ENCODE measurements around the gene ZNF586. TPM values are rescaled to one million over a fixed set of nuclear protein-coding genes. Genes with fewer than 3 reads are reported as not detected.
"Not testable (repeated sequence)": the region's sequence is repeated elsewhere in the genome, so short reads cannot be mapped to it uniquely, and the experiment has no call there.

The ZNF586 gene
- total and polyA plus RNA-seq, 4 donors = 2.3 to 11.8 (median 6.7) TPM

GRCh38 chr19:57810410-57811295 is 41.2 kb downstream of the ZNF586 start:
- H3K36me3 ChIP-seq (ENCODE audit: control insufficient read depth in 4 of 4, insufficient read depth in 3 of 4, low read depth in 1 of 4, low read length in 3 of 4) = peaks cover 0 to 24% (median 17%) of the 10 kb centered on the region in 4 donors
- H3K27me3 ChIP-seq (ENCODE audit: control insufficient read depth in 4 of 4, insufficient read depth in 4 of 4, low read length in 3 of 4); H3K9me3 ChIP-seq (ENCODE audit: control insufficient read depth in 4 of 4, low read length in 3 of 4); H3K9ac ChIP-seq (ENCODE audit: low read depth in 1 of 2, low read length in 2 of 2); DNase-seq (ENCODE audit: low spot score); H3K4me3 ChIP-seq (ENCODE audit: low read depth in 1 of 3, low read length in 3 of 3): not testable (repeated sequence)
- TF ChIP-seq FOXA2 (IDR thresholded peaks at IDR 0.05) (peak; percentile 65), HNF4A (conservative IDR thresholded peaks at IDR 0.05) (peak; percentile 39 to 58), MAX (IDR thresholded peaks at IDR 0.05) (peak; percentile 25), YY1 (IDR thresholded peaks at IDR 0.05) (peak; percentile 37), RXRA (IDR thresholded peaks at IDR 0.05) (peak in 1 of 2 donors; percentile 39), FOXA1 (IDR thresholded peaks at IDR 0.05) (peak; percentile 71), GABPA (IDR thresholded peaks at IDR 0.05 in 1 of 2, conservative IDR thresholded peaks at IDR 0.05 in 1 of 2) (peak in 1 of 2 donors; percentile 13)
- H3K4me1 ChIP-seq (ENCODE audit: control insufficient read depth in 4 of 4, insufficient read depth in 4 of 4, low read length in 3 of 4) = peaks cover 2 to 29% (median 8%) of the 10 kb centered on the region in 4 donors
- H3K27ac ChIP-seq (ENCODE audit: low read depth in 1 of 2, low read length in 2 of 2) = peak overlapping the region in 1 of 2 donors; percentile 9
- 54% methylated on average over 17 of the region's 17 CpGs for WGBS

GRCh38 chr19:57812226-57812625 is 42.8 kb downstream of the ZNF586 start:
- H3K4me1 ChIP-seq (ENCODE audit: control insufficient read depth in 4 of 4, insufficient read depth in 4 of 4, low read length in 3 of 4) = peaks cover 2 to 27% (median 8%) of the 10 kb centered on the region in 4 donors
- no peaks in the 10 kb centered on the region for H3K27me3 ChIP-seq (ENCODE audit: control insufficient read depth in 4 of 4, insufficient read depth in 4 of 4, low read length in 3 of 4)
- no peak for TF ChIP-seq FOXA2 (IDR thresholded peaks at IDR 0.05)
- no peak for TF ChIP-seq HNF4A (conservative IDR thresholded peaks at IDR 0.05)
- no peak for TF ChIP-seq NR2F2 (IDR thresholded peaks at IDR 0.05)
- no peak for TF ChIP-seq GABPA (IDR thresholded peaks at IDR 0.05 in 1 of 2, conservative IDR thresholded peaks at IDR 0.05 in 1 of 2)
- no peak for TF ChIP-seq TAF1 (conservative IDR thresholded peaks at IDR 0.05)
- TF ChIP-seq MAX (IDR thresholded peaks at IDR 0.05) = no peak
- no peak for TF ChIP-seq RXRA (IDR thresholded peaks at IDR 0.05)
- TF ChIP-seq ZBTB33 (IDR thresholded peaks at IDR 0.05) = no peak
- no peak for TF ChIP-seq SP1 (IDR thresholded peaks at IDR 0.05)
- TF ChIP-seq EGR1 (IDR thresholded peaks at IDR 0.05; ENCODE audit: low read depth in 2 of 2) = no peak
- TF ChIP-seq CTCF (IDR thresholded peaks at IDR 0.05; ENCODE audit: low read depth, low read length, missing input control) = no peak
- TF ChIP-seq HNF4G (IDR thresholded peaks at IDR 0.05) = no peak
- no peak for TF ChIP-seq FOXA1 (IDR thresholded peaks at IDR 0.05)
- no peak overlapping the region for H3K27ac ChIP-seq (ENCODE audit: low read depth in 1 of 2, low read length in 2 of 2)
- whole genome bisulfite sequencing = 88% methylated on average over 3 of the region's 3 CpGs
- H3K4me3 ChIP-seq (ENCODE audit: low read depth in 1 of 3, low read length in 3 of 3) = no peak overlapping the region
- DNase-seq (ENCODE audit: low spot score) = no peak
- H3K9ac ChIP-seq (ENCODE audit: low read depth in 1 of 2, low read length in 2 of 2) = no peak overlapping the region
- no peaks in the 10 kb centered on the region for H3K9me3 ChIP-seq (ENCODE audit: control insufficient read depth in 4 of 4, low read length in 3 of 4)
- peaks cover 0 to 22% (median 15%) of the 10 kb centered on the region in 4 donors for H3K36me3 ChIP-seq (ENCODE audit: control insufficient read depth in 4 of 4, insufficient read depth in 3 of 4, low read depth in 1 of 4, low read length in 3 of 4)

- H3K4me1 ChIP-seq (ENCODE audit: control insufficient read depth in 4 of 4, insufficient read depth in 4 of 4, low read length in 3 of 4) = peaks cover 2 to 27% (median 8%) of the 10 kb centered on the region in 4 donors
- WGBS = 87% methylated on average over 13 of the region's 13 CpGs
- H3K36me3 ChIP-seq (ENCODE audit: control insufficient read depth in 4 of 4, insufficient read depth in 3 of 4, low read depth in 1 of 4, low read length in 3 of 4) = peaks cover 0 to 14% (median 12%) of the 10 kb centered on the region in 4 donors
- H3K27ac ChIP-seq (ENCODE audit: low read depth in 1 of 2, low read length in 2 of 2); H3K9ac ChIP-seq (ENCODE audit: low read depth in 1 of 2, low read length in 2 of 2); DNase-seq (ENCODE audit: low spot score); H3K9me3 ChIP-seq (ENCODE audit: control insufficient read depth in 4 of 4, low read length in 3 of 4); H3K27me3 ChIP-seq (ENCODE audit: control insufficient read depth in 4 of 4, insufficient read depth in 4 of 4, low read length in 3 of 4): not testable (repeated sequence)
- peak overlapping the region in 1 of 3 donors; percentile 63 for H3K4me3 ChIP-seq (ENCODE audit: low read depth in 1 of 3, low read length in 3 of 3)
Measured at GRCh38 chr19:57812975-57813820, 43.7 kb downstream of the ZNF586 start.

All from liver (tissue), 9 donors.